ENCODE results near the gene SLC1A3.

- peak in 1 of 7 experiments; percentile 11 for TF ChIP-seq CTCF (IDR thresholded peaks at IDR 0.05)
- TF ChIP-seq POLR2A (IDR thresholded peaks at IDR 0.05): no peak
Observed at GRCh38 chr5:36688722-36689121, 82.3 kb downstream of the SLC1A3 start.

Measured in body of pancreas (tissue), 4 donors.